Breast epithelium (tissue), 4 donors: ENCODE data around the gene DGKB. TPM values are rescaled to one million over a fixed set of nuclear protein-coding genes. Genes with fewer than 3 reads are reported as not detected.

ENCODE experiments used
- DNase-seq, 2 donors: peaks; one replicate each; pipeline ENCODE4 v3.0.0-alpha.2; 2019; ENCODE audit warnings: low spot score in 2 of 2
- H3K27ac ChIP-seq, 2 donors: fragments of 200-600 bp; sonication (generic) in 1 of 2; one replicate each; pipeline ENCODE4 v1.5.1; 2016 to 2019; ENCODE audit warnings: mild to moderate bottlenecking in 1 of 2
- H3K27me3 ChIP-seq, 2 donors: fragments of 200-600 bp; sonication (generic) in 1 of 2; one replicate each; pipeline versions ENCODE4 v1.5.1 to v1.6.0; 2017 to 2019; ENCODE audit warnings: control low read depth in 1 of 2, mild to moderate bottlenecking in 1 of 2
- H3K36me3 ChIP-seq: fragments of 200-600 bp; one replicate; pipeline ENCODE4 v1.5.1; 2019
- H3K4me1 ChIP-seq, 2 donors: fragments of 200-600 bp; sonication (generic); one replicate each; pipeline ENCODE4 v1.5.1; 2016 to 2019; ENCODE audit warnings: control low read depth in 1 of 2
- H3K4me3 ChIP-seq, 3 donors: fragments of 200-600 bp; sonication (generic); 1 replicate in 2 of 3; 2 replicates in 1 of 3; pipeline ENCODE4 v1.5.1; 2016 to 2019; ENCODE audit warnings: mild to moderate bottlenecking in 3 of 3, moderate library complexity in 2 of 3
- H3K9me3 ChIP-seq, 2 donors: fragments of 200-600 bp; sonication (generic) in 1 of 2; one replicate each; pipeline ENCODE4 v1.5.1; 2016 to 2019; ENCODE audit warnings: control low read depth in 1 of 2
- POLR2A ChIP-seq: fragments of 450-650 bp; IDR thresholded peaks from one replicate; pipeline ENCODE4 v1.6.1; 2016; ENCODE audit warnings: antibody characterized with exemption, mild to moderate bottlenecking, moderate library complexity
- POLR2AphosphoS5 ChIP-seq, 3 donors: sonication (generic); formaldehyde crosslinking; IDR thresholded peaks; one replicate each; pipeline ENCODE4 v1.6.1; 2017; ENCODE audit warnings: antibody characterized with exemption in 3 of 3
- intact Hi-C: fragments of 100-400 bp; cut with DNase I; formaldehyde crosslinking; loops from one replicate; pipeline ENCODE4 v1.15.1; 2023; ENCODE audit warnings: low total_unique reads
- total RNA-seq, 3 donors: library from RNA; depleted of rRNA; stranded (reverse); fragments of >200 nt; gene quantifications; one replicate each; pipeline ENCODE4 v1.1.0, GENCODE V29; 2016
- TF ChIP-seq, protein P1 (sequence below), 3 donors: fragments of 450-650 bp; IDR thresholded peaks; one replicate each; pipeline ENCODE4 v1.5.1; 2016 to 2017; ENCODE audit warnings: antibody characterized with exemption in 3 of 3, mild to moderate bottlenecking in 3 of 3, moderate library complexity in 3 of 3

DGKB gene
- total RNA-seq, 3 donors from 2014 or later = 0.16 to 0.44 (median 0.33) TPM

DNA sequence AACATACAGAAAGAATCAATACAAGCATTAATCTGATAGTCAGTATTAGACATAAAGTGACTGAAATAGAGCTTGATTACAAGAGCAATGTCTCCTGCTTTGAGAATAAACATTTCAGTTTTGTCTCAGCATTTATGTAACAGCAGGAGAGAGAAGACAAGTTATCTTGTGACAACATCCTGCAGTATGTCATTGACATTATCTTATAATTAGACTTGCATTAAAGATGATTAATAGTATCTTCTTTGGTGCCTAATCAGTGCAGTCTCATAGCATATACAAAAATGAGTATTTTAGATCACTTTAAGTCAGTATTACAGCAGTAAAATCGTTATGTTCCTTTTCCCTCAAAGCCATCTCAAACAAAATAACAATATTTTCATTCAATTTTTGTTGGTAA lies 477.0 kb downstream of the DGKB start:
- no peak for TF ChIP-seq POLR2AphosphoS5 (IDR thresholded peaks at IDR 0.05)
- TF ChIP-seq, protein P1, sequence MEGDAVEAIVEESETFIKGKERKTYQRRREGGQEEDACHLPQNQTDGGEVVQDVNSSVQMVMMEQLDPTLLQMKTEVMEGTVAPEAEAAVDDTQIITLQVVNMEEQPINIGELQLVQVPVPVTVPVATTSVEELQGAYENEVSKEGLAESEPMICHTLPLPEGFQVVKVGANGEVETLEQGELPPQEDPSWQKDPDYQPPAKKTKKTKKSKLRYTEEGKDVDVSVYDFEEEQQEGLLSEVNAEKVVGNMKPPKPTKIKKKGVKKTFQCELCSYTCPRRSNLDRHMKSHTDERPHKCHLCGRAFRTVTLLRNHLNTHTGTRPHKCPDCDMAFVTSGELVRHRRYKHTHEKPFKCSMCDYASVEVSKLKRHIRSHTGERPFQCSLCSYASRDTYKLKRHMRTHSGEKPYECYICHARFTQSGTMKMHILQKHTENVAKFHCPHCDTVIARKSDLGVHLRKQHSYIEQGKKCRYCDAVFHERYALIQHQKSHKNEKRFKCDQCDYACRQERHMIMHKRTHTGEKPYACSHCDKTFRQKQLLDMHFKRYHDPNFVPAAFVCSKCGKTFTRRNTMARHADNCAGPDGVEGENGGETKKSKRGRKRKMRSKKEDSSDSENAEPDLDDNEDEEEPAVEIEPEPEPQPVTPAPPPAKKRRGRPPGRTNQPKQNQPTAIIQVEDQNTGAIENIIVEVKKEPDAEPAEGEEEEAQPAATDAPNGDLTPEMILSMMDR (IDR thresholded peaks at IDR 0.05) = no peak
- TF ChIP-seq POLR2A = no peak
- Histone ChIP-seq H3K4me3 (no peak overlapping the region), H3K9me3 (no peaks in the 10 kb centered on the region), H3K27me3 (no peaks in the 10 kb centered on the region), H3K27ac (no peak overlapping the region), H3K4me1 (no peaks in the 10 kb centered on the region), H3K36me3 (no peaks in the 10 kb centered on the region)
- intact Hi-C loops = no loop called here
- no peak for DNase-seq

DNA sequence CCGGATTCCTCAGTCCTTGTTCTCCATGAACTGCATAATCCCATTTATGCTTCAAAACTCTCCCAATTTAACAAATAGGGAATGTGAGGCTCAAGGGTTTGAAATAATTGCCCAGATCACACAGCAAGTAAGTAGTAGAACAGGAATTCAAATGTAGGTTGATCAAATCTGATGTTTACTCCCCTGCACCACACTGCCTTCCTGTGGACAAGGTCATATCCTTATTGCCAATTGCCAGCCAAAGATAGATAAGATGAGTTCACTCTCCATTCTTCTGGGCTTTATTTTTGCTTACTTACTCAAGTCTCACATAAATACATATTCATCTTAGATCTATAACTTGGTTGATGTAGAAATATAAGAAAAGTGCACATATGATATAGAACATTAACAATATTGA lies 477.9 kb downstream of the DGKB start:
- no peaks in the 10 kb centered on the region for H3K27me3 ChIP-seq
- no peak overlapping the region for H3K27ac ChIP-seq
- no peak for DNase-seq
- no peaks in the 10 kb centered on the region for H3K4me1 ChIP-seq
- no peak for TF ChIP-seq POLR2A
- TF ChIP-seq POLR2AphosphoS5 (IDR thresholded peaks at IDR 0.05) = no peak
- TF ChIP-seq, protein P1 (IDR thresholded peaks at IDR 0.05) = no peak
- no peak overlapping the region for H3K4me3 ChIP-seq
- intact Hi-C loops = no loop called here
- no peaks in the 10 kb centered on the region for H3K36me3 ChIP-seq
- no peaks in the 10 kb centered on the region for H3K9me3 ChIP-seq

DNA sequence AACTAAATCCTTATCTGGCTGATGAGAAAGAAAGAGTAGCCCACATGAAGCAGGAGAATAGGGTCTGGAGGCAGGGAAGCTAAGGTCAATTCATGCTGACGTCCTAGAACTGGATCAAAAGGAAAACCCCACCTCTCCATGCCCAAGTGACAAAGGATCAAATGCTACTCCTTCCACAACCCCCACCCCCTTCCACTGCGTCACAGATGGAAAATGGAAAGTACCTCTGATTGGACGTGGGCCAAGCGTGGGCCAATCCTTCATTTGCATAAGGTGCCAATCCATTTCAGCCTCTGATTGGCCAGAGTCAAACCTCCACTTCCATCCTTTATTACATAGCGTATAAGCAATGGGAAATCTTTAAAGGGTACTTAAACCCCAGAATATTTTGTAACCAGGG lies 481.8 kb downstream of the DGKB start:
- no peaks in the 10 kb centered on the region for H3K36me3 ChIP-seq
- no peak for DNase-seq
- intact Hi-C loops = no loop called here
- H3K27me3 ChIP-seq = no peaks in the 10 kb centered on the region
- no peak overlapping the region for H3K27ac ChIP-seq
- H3K4me1 ChIP-seq = no peaks in the 10 kb centered on the region
- no peaks in the 10 kb centered on the region for H3K9me3 ChIP-seq
- no peak overlapping the region for H3K4me3 ChIP-seq
- no peak for TF ChIP-seq POLR2A

DNA sequence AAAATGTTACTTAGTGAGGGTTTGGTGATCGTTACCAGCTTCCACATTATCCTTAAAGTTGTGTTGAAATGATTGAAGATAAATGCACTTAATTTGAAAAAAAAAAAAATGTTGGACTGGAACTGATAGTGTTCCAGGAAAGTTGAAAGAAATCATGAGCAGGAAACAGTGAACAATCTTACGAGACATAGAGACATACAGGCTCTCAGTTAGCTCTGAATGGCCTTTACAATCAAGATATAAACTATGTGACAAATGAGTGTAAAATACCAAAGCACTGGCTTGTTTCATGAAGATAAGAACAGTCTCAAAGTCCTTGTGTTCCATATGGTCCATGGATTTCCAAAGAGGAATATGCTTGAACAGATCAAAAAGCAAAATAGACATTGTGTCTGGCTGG lies 483.0 kb downstream of the DGKB start:
- Histone ChIP-seq H3K36me3 (no peaks in the 10 kb centered on the region), H3K4me1 (no peaks in the 10 kb centered on the region), H3K4me3 (no peak overlapping the region), H3K27ac (no peak overlapping the region), H3K27me3 (no peaks in the 10 kb centered on the region), H3K9me3 (no peaks in the 10 kb centered on the region)
- DNase-seq = no peak
- intact Hi-C loops = no loop called here
- TF ChIP-seq, protein P1 (IDR thresholded peaks at IDR 0.05) = no peak
- TF ChIP-seq POLR2A = no peak
- no peak for TF ChIP-seq POLR2AphosphoS5 (IDR thresholded peaks at IDR 0.05)

DNA sequence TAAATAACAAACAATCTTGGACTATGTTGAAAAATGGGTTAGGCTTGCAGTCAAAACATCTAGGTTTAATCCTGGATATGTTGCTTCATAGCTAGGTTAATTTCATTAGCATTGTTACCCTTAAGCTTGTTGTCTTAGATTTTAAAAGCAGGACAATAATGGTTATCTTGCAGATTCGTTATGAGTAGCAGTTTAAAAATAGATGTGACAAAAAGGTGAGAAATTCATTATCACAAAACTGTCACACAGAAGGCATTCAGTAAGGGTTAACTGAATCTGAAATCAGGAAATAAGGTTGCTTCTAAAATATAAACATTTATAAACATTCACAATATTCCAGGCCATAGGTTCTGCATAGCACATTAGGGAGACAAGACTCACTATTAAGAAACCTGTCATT lies 483.9 kb downstream of the DGKB start:
- no peaks in the 10 kb centered on the region for H3K27me3 ChIP-seq

More for the DNA sequence above, 483.9 kb downstream of the DGKB start:
- intact Hi-C loops = no loop called here
- H3K9me3 ChIP-seq = no peaks in the 10 kb centered on the region
- DNase-seq = no peak
- H3K4me3 ChIP-seq = no peak overlapping the region
- H3K36me3 ChIP-seq = no peaks in the 10 kb centered on the region
- H3K27ac ChIP-seq = no peak overlapping the region
- TF ChIP-seq POLR2AphosphoS5 (IDR thresholded peaks at IDR 0.05) = no peak
- TF ChIP-seq, protein P1 (IDR thresholded peaks at IDR 0.05) = no peak
- TF ChIP-seq POLR2A = no peak
- H3K4me1 ChIP-seq = no peaks in the 10 kb centered on the region
